ENCODE results near the gene C11orf42.

GRCh38 chr11:6225024-6225423 is 19.7 kb downstream of the C11orf42 start:
- TF ChIP-seq CTCF (IDR thresholded peaks at IDR 0.05; ENCODE audit: borderline replicate concordance, extremely low read depth, low read length, poor library complexity, severe bottlenecking) (no peak), EZH2 (IDR thresholded peaks at IDR 0.05; ENCODE audit: borderline replicate concordance, low read depth, low read length, severe bottlenecking) (no peak)

Data from DND-41 (cell line).